Adrenal gland (tissue), 5 donors: ENCODE data around the gene DDX20.

Source experiments
- CTCF ChIP-seq, 6 experiments: fragments of 450-650 bp in 4 of 6; fragments of 200-600 bp in 2 of 6; sonication (generic) in 1 of 6; IDR thresholded peaks; 1 replicate in 5 of 6; 2 replicates in 1 of 6; pipeline versions ENCODE4 v1.5.1 to v1.8.0; 2016 to 2021; ENCODE audit warnings: antibody characterized with exemption in 6 of 6, mild to moderate bottlenecking in 2 of 6, moderate library complexity in 1 of 6
- POLR2A ChIP-seq, 2 donors: fragments of 450-650 bp; IDR thresholded peaks; one replicate each; pipeline ENCODE4 v1.6.1; 2017; ENCODE audit warnings: antibody characterized with exemption in 2 of 2, mild to moderate bottlenecking in 2 of 2, moderate library complexity in 1 of 2
- donor health status: DM: no; HTN: no; CAD: no.

- TF ChIP-seq CTCF (IDR thresholded peaks at IDR 0.05) (no peak), POLR2A (IDR thresholded peaks at IDR 0.05) (no peak)
Observed at GRCh38 chr1:111720274-111720976, 35.3 kb upstream of the DDX20 start.
